GM21367 (cell line): ENCODE results near the gene TMEM258.

Experiments
- ATAC-seq: cut with Tn5 transposase; IDR thresholded peaks from one replicate; pipeline ENCODE4 v1.9.1; 2021; ENCODE audit not compliant: unreplicated experiment

TMEM258 gene

GRCh38 chr11:61826930-61827570 is 34.7 kb upstream of the TMEM258 start:
- no peak for ATAC-seq

GRCh38 chr11:61820174-61820573 is 27.8 kb upstream of the TMEM258 start:
- ATAC-seq = no peak

GRCh38 chr11:61817471-61818202 is 25.2 kb upstream of the TMEM258 start:
- ATAC-seq = no peak

- ATAC-seq = peak; percentile 40
Observed at GRCh38 chr11:61816736-61817455, 24.5 kb upstream of the TMEM258 start, which contains the start of gene FADS1. TSS of gene FADS1 (minus strand) at chr11:61817003. CDS start at chr11:61816929, 74 bp downstream.

- ATAC-seq = peak; percentile 18
Observed at GRCh38 chr11:61815790-61816735, 23.7 kb upstream of the TMEM258 start.

- ATAC-seq = peak; percentile 42
Observed at GRCh38 chr11:61814958-61815789, 22.8 kb upstream of the TMEM258 start.

- no peak for ATAC-seq
Observed at GRCh38 chr11:61814247-61814957, 22.0 kb upstream of the TMEM258 start.

GRCh38 chr11:61812736-61813411 is 20.5 kb upstream of the TMEM258 start:
- no peak for ATAC-seq

- ATAC-seq = no peak
Observed at GRCh38 chr11:61811831-61812230, 19.4 kb upstream of the TMEM258 start.

GRCh38 chr11:61810671-61811175 is 18.3 kb upstream of the TMEM258 start:
- no peak for ATAC-seq

GRCh38 chr11:61806785-61807184 is 14.4 kb upstream of the TMEM258 start:
- no peak for ATAC-seq

- no peak for ATAC-seq
Observed at GRCh38 chr11:61805146-61805545, 12.7 kb upstream of the TMEM258 start.

GRCh38 chr11:61803889-61804647 is 11.7 kb upstream of the TMEM258 start:
- no peak for ATAC-seq

GRCh38 chr11:61802605-61803004 is 10.2 kb upstream of the TMEM258 start:
- no peak for ATAC-seq

GRCh38 chr11:61800331-61801281 is 8.2 kb upstream of the TMEM258 start:
- ATAC-seq = no peak

- no peak for ATAC-seq
Observed at GRCh38 chr11:61799665-61800284, 7.4 kb upstream of the TMEM258 start.
